Measurements from ENCODE around the gene GLYAT.

GRCh38 chr11:58768137-58768536 is 36.4 kb upstream of the GLYAT start:
- TF ChIP-seq CTCF (IDR thresholded peaks at IDR 0.05 in 2 of 3, conservative IDR thresholded peaks at IDR 0.05 in 1 of 3; ENCODE audit: borderline replicate concordance in 1 of 3, insufficient read depth in 1 of 3, low read depth in 2 of 3, low read length in 2 of 3), result no peak
- no peak for TF ChIP-seq EZH2 (IDR thresholded peaks at IDR 0.05)
- no peak for TF ChIP-seq RAD21 (IDR thresholded peaks at IDR 0.05; ENCODE audit: low read depth)

All from HCT116 (cell line).